Measurements from ENCODE around the gene ZSWIM5.
A peak's percentile ranks its signal among the peaks of the same experiment; 100 is the strongest.
"Not testable (repeated sequence)": the region's sequence is repeated elsewhere in the genome, so short reads cannot be mapped to it uniquely, and the experiment has no call there.

Gene ZSWIM5

DNA sequence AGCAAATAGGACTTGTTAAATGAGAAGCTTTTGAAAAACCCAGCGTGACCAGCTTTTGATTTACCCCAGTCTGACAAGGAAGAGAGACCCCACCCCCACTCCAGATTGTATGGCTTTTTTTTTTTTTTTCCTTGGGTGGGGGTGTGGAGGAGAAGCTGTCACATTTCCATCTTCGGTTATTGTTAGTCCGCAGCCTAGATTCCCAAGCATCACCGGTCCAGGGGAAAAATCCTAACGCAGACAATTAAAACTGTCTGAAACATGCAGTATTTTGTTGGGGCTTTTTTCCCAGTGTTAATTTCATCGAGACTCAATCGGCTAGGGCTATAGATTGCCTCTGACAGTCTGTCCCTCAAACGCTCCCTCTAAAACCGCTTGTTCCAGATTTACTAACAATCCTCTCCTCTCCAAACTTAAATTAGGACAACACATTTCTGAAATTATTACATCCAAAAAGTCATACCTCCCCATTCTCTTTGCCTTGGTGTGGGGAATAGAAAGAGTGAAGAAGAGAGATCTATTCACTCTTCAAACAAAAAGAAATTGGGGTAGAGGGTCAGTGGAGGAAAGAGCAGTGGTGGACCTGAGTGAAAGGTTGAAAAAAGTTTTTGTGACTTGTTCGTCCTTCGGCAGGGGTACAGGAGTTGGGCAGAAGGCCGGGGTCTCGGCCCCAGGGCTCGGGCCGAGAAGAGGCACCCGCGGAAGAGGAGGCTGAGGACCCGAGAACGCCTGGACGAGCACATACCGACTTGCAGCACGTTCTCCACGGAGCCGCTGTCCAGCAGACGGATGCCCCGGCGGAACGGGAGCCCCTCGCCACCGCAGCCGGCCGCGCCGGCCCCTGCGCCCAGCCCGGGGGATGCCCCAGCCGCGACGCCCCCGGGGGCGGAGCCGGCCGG lies 1.1 kb downstream of the ZSWIM5 start:
- peak; percentile 8 for DNase-seq (ENCODE audit: low read depth)

DNA sequence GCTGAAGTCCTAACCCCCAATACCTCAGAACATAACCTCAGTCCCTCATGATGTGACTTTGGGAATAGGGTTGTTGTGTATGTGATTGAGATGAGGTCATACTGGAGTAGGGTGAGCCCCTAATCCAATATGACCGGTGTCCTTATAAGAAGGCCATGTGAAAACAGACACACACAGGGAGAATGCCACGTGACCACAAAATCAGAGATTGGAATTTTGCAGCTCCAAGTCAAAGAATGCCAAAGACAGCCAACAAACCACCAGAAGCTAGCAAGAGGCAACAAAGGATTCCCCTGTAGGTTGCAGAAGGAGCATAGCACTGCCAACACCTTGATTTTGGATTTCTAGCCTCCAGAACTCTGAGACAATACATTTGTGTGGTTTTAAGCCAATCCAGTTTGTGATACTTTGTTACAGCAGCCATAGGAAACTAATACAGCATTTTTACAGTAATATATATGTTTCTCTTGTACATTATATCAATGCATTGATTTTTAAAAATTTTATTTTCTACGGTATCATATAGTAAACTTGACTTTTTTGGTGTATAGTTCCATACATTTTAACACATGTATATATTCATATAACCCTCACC lies 5.4 kb downstream of the ZSWIM5 start:
- no peak for DNase-seq (ENCODE audit: low read depth)

DNA sequence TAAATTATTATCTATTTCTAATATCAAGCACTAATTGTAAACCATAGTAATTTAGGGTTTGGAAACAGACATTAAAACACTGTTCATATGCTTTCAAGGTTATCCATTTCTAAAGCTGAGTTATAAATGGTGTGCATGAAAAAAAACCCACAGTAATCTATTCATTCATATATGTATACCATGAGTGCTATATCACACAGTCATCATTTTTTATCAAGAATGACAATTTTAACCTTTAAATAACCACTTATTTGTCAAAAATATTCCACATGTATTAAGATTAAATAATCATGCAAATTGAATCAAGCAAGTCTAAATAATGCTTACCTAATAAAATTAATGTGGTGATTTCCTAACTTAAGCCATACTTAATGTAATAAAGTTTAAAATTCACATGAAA lies 6.0 kb downstream of the ZSWIM5 start:
- DNase-seq (ENCODE audit: low read depth), result no peak

DNA sequence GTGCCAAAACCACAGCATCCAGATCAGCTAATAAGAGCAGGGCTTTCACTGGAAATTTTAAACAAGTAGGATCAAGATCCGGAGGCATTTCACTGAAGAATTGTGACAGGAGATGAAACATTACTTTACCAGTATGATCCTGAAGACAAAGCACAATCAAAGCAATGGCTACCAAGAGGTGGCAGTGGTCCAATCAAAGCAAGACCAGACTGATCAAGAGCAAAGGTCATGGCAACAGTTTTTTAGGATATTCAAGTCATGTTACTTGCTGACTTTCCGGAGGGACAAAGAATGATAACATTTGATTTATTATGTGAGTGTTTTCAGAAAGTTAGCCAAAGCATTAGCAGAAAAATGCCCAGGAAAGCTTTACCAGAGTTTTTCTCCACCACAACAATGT lies 8.2 kb downstream of the ZSWIM5 start:
- no peak for DNase-seq (ENCODE audit: low read depth)

DNA sequence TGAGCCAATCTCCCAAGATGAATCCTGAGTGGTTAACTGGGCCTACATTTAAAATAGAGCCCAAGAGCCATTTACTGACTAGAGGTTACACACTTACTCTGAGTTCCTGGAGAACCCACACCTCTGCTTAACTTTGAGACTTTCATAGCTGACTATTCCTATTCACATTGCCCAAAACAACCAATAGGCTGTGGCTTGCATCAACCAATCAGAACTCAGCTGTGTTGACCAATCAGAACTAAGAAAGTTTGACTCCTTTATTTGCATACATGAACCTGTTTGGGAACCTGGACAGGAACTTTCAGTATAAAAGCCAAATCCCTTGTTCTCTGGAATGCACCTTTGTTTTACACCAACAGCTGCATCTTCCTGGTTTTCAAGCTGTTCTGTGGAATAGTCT lies 9.5 kb downstream of the ZSWIM5 start:
- no peak for DNase-seq (ENCODE audit: low read depth)

DNA sequence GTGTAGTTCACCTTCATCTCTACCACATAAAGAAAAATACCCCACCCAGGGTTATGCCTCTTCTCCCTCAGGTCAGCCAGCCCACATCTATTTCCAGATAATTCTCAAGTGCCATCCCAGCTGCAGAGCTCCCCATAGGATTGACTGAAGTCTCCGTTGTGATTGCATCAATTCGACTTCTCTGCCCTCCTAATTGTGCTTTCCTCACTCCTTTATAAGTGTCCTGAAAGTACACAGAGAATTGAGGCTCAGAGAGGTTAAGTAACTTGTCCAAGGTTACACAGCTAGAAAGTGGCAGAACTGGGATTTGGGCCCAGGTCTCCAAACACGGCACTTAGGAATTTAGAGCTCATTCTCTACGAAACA lies 15.0 kb downstream of the ZSWIM5 start:
- no peak for DNase-seq (ENCODE audit: low read depth)

DNA sequence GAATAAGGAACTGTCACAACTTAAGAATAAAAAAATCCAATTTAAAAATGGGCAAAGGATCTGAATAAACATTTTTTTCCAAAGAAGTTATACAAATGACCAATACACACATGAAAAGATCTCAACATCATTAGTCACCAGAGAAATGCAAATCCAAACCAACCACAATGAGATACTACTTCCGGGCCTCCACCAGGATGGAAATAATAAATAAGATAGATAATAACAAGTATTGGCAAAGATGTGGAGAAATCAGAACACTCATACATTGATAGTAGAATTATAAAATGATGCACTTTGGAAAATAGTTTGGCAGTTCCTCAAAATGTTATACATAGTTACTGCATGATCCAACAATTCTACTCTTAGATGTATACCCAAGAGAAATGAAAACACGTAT lies 18.7 kb downstream of the ZSWIM5 start:
- no peak for DNase-seq (ENCODE audit: low read depth)

DNA sequence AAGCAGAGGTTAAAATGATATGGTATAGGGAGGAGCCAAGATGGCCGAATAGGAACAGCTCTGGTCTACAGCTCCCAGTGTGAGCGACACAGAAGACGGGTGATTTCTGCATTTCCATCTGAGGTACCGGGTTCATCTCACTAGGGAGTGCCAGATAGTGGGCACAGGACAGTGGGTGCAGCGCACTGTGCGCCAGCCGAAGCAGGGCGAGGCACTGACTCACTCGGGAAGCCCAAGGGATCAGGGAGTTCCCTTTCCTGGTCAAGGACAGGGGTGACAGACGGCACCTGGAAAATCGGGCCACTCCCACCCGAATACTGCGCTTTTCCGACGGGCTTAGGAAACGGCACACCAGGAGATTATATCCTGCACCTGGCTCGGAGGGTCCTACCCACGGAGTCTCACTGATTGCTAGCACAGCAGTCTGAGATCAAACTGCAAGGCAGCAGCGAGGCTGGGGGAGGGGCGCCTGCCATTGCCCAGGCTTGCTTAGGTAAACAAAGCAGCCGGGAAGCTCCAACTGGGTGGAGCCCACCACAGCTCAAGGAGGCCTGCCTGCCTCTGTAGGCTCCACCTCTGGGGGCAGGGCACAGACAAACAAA lies 26.4 kb downstream of the ZSWIM5 start:
- DNase-seq (ENCODE audit: low read depth), result not testable (repeated sequence)

DNA sequence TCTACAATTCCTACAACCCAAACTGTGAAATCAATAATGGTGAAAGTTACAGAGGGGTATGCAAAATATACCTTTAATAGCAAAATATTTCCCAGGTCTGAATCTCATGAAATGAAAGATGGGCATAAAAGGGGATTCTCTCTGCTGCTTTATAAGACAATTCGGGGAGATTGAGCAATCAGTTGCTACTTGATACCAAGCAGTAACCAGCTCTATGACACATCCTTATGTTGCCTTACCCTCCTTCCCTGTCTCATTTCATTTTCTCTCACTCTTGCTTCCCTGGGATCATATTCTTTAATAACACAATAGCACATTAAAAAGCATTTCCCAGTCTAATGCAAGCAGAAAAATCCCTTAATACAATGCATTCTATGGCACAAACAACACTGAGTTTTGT lies 29.0 kb downstream of the ZSWIM5 start:
- no peak for DNase-seq (ENCODE audit: low read depth)

DNA sequence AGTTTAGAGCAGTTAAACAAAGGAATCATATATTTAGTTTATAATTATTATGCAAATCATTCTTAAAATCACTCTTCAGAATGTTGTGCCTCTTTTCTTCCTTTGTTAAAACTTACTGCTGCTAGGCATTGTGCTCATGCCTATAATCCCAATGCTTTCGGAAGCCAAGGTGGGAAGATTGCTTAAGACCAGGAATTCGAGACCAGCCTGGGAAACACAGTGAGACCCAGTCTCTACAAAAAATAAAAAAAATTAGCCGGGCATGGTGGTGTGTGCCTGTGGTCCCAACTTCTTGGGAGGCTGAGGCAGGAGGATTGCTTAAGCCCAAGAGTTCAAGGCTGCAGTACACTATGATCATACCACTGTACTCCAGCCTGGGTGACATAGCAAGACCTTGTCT lies 33.6 kb downstream of the ZSWIM5 start:
- DNase-seq (ENCODE audit: low read depth), result no peak

DNA sequence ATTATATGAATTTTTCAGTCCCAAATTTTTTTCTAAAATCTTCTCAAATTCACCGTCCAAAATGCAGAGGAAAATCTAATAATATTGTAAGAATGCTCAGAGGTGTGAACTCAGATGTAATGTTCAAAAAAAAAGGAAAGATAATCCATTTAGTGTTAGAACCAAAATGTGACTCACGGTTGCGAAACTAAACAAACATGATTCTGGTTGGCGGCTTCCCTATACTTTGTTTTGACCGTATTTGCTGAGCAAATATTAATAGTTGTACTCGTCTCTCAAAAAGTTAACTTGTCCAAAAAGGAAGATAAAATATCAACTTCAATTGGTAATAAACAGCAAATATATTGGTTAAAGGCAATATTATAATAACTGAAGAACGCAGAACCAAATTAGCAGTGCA lies 34.4 kb downstream of the ZSWIM5 start:
- no peak for DNase-seq (ENCODE audit: low read depth)

DNA sequence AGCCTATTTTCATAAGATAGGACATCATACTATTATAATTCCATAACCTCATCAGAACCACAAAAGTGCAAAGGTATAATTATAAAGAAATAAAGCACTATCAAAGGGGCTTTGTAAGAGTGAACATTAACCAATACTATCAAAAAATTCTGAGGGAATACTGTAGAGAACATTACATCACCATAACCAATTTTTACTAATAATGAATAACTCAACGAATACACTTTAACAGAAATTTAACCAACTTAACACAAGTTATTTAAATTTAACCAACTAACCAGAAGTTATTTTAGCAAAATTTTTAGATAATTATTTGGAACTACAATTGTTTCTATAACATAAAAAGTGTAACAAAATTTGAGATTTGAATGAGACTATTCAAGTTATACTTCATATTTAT lies 34.8 kb downstream of the ZSWIM5 start:
- no peak for DNase-seq (ENCODE audit: low read depth)

DNA sequence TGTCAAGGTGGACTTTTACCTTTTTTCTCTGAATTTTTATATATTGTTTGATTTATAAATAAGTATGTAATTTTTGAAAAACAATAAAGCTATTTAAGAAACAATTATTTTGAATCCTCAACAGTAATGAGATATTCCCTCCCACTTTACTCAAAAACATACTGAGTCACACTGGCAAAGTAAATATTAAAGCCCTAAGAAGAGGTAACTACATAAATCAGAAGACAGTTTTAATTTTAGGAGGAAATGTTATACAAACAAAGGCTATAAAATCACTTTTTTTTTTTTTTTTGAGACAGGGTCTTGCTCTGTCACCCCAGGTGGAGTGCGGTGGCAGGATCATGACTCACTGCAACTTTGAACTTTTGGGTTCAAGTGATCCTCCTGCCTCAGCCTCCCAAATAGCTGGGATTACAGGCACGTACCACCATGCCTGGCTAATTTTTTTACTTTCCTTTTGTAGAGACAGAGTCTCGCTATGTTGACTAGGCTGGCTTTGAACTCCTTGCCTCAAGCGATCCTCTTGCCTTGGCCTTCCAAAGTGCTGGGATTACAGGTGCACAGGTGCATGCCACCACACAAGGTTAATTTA lies 36.2 kb downstream of the ZSWIM5 start:
- DNase-seq (ENCODE audit: low read depth), result no peak

DNA sequence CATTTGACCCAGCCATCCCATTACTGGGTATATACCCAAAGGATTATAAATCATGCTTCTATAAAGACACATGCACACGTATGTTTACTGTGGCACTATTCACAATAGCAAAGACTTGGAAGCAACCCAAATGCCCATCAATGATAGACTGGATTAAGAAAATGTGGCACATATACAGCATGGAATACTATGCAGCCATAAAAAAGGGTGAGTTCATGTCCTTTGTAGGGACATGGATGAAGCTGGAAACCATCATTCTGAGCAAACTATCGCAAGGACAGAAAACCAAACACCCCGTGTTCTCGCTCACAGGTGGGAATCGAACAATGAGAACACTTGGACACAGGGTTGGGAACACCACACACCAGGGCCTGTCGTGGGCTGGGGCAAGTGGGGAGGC lies 38.5 kb downstream of the ZSWIM5 start:
- not testable (repeated sequence) for DNase-seq (ENCODE audit: low read depth)

DNA sequence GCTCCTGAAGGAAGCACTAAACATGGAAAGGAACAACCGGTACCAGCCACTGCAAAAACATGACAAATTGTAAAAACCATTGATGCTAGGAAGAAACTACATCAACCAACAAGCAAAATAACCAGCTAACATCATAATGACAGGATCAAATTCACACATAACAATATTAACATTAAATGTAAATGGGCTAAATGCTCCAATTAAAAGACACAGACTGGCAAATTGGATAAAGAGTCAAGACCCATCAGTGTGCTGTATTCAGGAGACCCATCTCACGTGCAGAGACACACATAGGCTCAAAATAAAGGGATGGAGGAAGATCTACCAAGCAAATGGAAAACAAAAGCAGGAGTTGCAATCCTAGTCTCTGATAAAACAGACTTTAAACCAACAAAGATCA lies 42.1 kb downstream of the ZSWIM5 start:
- DNase-seq (ENCODE audit: low read depth), result not testable (repeated sequence)

DNA sequence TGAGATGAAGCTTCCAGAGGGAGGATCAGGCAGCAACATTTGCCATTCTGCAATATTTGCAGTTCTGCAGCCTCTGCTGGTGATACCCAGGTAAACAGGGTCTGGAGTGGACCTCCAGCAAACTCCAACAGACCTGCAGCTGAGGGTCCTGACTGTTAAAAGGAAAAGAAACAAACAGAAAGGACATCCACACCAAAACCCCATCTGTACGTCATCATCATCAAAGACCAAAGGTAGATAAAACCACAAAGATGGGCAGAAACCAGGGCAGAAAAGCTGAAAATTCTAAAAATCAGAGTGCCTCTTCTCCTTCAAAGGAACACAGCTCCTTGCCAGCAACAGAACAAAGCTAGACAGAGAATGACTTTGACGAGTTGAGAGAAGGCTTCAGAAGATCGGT lies 43.3 kb downstream of the ZSWIM5 start:
- DNase-seq (ENCODE audit: low read depth), result not testable (repeated sequence)

DNA sequence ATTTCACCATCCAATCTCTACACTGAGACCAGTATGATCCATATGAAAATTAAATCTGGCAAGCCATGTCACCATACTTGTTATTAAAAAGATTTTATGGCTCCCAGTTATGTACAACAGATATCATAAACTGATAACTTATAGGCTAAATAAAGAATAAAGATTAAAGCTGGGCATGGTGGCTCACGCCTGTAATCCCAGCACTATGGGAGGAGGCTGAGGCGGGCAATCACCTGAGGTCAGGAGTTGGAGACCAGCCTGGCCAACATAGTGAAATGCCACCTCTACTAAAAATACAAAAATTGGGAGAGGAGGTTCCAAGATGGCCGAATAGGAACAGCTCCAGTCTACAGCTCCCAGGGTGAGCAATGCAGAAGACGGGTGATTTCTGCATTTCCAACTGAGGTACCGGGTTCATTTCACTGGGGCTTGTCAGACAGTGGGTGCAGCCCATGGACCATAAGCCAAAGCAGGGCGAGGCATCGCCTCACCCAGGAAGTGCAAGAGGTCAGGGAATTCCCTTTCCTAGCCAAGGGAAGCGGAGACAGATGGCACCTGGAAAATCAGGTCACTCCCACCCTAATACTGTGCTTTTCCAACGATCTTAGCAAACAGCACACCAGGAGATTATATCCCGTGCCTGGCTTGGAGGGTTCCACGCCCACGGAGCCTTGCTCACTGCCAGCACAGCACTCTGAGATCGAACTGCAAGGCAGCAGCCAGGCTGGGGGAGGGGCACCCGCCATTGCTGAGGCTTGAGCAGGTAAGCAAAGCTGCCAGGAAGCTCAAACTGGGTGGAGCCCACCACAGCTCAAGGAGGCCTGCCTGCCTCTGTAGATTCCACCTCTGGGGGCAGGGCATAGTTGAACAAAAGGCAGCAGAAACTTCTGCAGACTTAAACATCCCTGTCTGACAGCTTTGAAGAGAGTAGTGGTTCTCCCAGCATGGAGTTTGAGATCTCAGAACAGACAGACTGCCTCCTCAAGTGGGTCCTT lies 44.1 kb downstream of the ZSWIM5 start:
- not testable (repeated sequence) for DNase-seq (ENCODE audit: low read depth)

DNA sequence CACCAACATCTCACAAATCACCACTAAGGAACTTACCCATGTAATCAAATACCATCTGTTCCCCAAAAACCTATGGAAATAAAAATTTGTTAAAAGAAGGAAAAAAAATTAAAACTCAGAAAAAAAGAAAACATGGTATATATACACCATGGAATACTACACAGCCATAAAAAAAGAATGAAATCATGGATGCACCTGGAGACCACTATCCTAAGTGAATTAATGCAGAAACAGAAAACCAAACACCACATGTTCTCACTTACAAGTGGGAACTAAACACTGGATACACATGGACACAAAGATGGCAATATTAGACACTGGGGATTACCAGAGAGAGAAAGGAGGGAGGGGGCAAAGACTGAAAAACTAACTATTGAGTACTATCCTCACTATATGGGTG lies 50.4 kb downstream of the ZSWIM5 start:
- DNase-seq (ENCODE audit: low read depth), result no peak

DNA sequence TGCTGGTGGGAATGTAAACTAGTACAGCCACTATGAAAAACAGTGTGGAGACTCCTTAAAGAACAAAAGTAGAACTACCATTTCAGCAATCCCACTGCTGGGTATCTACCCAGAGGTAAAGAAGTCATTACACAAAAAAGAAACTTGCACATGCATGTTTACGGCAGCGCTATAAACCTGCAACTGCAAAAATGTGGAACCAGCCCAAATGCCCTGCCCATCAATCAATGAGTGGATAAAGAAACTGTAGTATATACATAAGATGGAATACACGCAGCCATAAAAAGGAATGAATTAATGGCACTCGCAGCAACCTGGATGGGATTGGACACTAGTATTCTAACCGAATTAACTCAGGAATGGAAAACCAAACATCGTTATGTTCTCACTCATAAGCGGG lies 51.0 kb downstream of the ZSWIM5 start:
- DNase-seq (ENCODE audit: low read depth), result no peak

DNA sequence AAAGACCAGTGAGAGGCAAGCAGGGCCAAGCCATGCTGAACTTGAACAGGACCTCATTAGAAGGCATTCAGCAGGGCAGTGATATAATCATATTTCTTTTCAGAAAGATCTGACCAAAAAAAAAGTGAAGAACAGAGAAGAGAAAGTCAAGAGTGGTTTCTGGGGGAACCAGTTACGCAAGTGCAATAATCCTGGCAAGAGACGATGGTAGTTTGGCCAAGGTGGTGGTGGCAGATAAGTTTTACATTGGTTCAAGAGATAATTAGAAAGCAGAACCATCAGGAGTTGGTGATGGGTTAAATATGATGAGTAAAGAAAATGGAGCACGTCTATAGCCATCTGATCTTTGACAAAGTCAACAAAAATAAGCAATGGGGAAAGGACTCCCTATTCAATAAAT lies 54.3 kb downstream of the ZSWIM5 start:
- DNase-seq (ENCODE audit: low read depth), result no peak

DNA sequence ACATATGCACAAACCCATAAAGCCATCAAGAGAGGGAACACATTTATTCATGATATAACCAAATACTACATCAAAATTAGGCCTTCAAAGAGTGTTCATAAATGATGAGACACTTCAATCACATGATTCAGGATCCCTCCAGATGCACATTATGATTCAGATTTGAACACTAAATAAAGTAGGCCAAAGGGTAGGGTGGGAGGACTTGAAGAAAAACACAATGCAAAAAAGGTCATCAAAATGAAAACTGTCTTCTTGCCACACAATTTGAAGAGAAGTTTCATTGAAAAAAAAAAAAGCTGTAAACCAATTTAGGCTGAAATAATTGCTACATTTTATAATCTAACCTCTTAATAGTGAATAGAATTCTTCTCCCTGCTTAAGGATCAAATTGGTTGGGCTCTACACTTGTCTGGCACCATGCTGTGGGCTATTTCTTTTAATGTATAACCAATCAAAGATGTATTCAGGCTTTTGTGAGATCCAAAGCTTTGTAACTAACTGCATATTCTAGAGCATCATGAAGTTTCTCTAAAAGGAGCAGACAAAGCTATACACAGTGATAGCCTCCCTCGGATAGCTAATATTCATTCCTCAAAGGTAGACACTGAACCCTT lies 58.1 kb downstream of the ZSWIM5 start:
- no peak for DNase-seq (ENCODE audit: low read depth)
